Smooth muscle cell (in vitro differentiated cells): Measurements from ENCODE around the gene MYL5. TPM values are rescaled to one million over a fixed set of nuclear protein-coding genes. Genes with fewer than 3 reads are reported as not detected.

ENCODE experiments used
- polyA plus RNA-seq: library from polyadenylated mRNA; unstranded; fragments of >200 nt; fragmentation: Nextera tagmentation; extraction: Ambion mirVana; gene quantifications from 2 replicates; pipeline ENCODE4 v1.2.1, GENCODE V29; 2016
- total RNA-seq: library from RNA; depleted of rRNA; stranded (reverse); fragments of >200 nt; gene quantifications from 2 replicates; pipeline ENCODE4 v1.2.3, GENCODE V29; 2014

Gene MYL5
- total and polyA plus RNA-seq, 2 experiments from 2014 or later: 6.7 to 6.8 TPM

Other genes with a start within 250 kb of the MYL5 start
- gene ZNF721, start 175.4 kb upstream of the MYL5 start, total RNA-seq: 21.8 and 37.1 TPM in 2 replicates
- 14.9 and 25.5 TPM in 2 replicates for gene ZNF721, start 175.4 kb upstream of the MYL5 start, polyA plus RNA-seq
- 28.7 and 44.3 TPM in 2 replicates for gene PIGG, start 175.3 kb upstream of the MYL5 start, total RNA-seq
- 42.1 and 53.4 TPM in 2 replicates for gene PIGG, start 175.3 kb upstream of the MYL5 start, polyA plus RNA-seq
- not detected in 2 replicates for gene TMEM271, start 98.2 kb upstream of the MYL5 start, total RNA-seq
- not detected in 2 replicates for gene TMEM271, start 98.2 kb upstream of the MYL5 start, polyA plus RNA-seq
- gene PDE6B, start 49.0 kb upstream of the MYL5 start, total RNA-seq: 5.1 and 9.8 TPM in 2 replicates
- gene PDE6B, start 49.0 kb upstream of the MYL5 start, polyA plus RNA-seq: 7.6 and 9.0 TPM in 2 replicates
- gene ATP5ME, start 266 bp upstream of the MYL5 start, total RNA-seq: 95.4 and 152 TPM in 2 replicates
- 699 and 733 TPM in 2 replicates for gene ATP5ME, start 266 bp upstream of the MYL5 start, polyA plus RNA-seq
- gene SLC49A3, start 14.6 kb downstream of the MYL5 start, total RNA-seq: 15.6 and 26.4 TPM in 2 replicates
- gene SLC49A3, start 14.6 kb downstream of the MYL5 start, polyA plus RNA-seq: 40.2 and 40.3 TPM in 2 replicates
- 45.4 and 57.5 TPM in 2 replicates for gene PCGF3, start 31.3 kb downstream of the MYL5 start, total RNA-seq
- 29.6 and 30.9 TPM in 2 replicates for gene PCGF3, start 31.3 kb downstream of the MYL5 start, polyA plus RNA-seq
- gene CPLX1, start 151.6 kb downstream of the MYL5 start, total RNA-seq: 0.58 TPM in 1 of 2 replicates, not detected in the other
- not detected in 2 replicates for gene CPLX1, start 151.6 kb downstream of the MYL5 start, polyA plus RNA-seq